K562 (cell line): ENCODE data around the gene ANKRD34A. TPM values are rescaled to one million over a fixed set of nuclear protein-coding genes. Genes with fewer than 3 reads are reported as not detected.

ENCODE experiments used
- C11orf30 ChIP-seq: fragments of 450-650 bp; IDR thresholded peaks from 2 replicates; pipeline ENCODE4 v1.6.1; 2016; ENCODE audit warnings: low read depth, mild to moderate bottlenecking
- JUND ChIP-seq, 2 experiments: IDR thresholded peaks; 2 replicates in 1 of 2; 3 replicates in 1 of 2; pipeline ENCODE4 v1.6.1; 2011; ENCODE audit warnings: borderline replicate concordance in 2 of 2, low read depth in 2 of 2, low read length in 2 of 2, improper control_type of control experiment in 1 of 2, missing biosample characterization in 1 of 2, missing genetic modification characterization in 1 of 2, missing genetic modification reagents in 1 of 2
- MGA ChIP-seq: fragments of 450-650 bp; IDR thresholded peaks from 2 replicates; pipeline ENCODE4 v1.6.1; 2016; ENCODE audit warnings: mild to moderate bottlenecking, moderate library complexity
- NFRKB ChIP-seq: fragments of 450-650 bp; IDR thresholded peaks from 2 replicates; pipeline ENCODE4 v1.6.1; 2016; ENCODE audit warnings: low read depth
- SMARCA5 ChIP-seq: fragments of 450-650 bp; IDR thresholded peaks from 2 replicates; pipeline ENCODE4 v1.6.1; 2016
- THRB ChIP-seq: fragments of 450-650 bp; formaldehyde crosslinking; conservative IDR thresholded peaks from 2 replicates; pipeline ENCODE4 v1.4.0; 2022; ENCODE audit warnings: mild to moderate bottlenecking, missing genetic modification characterization
- ZBTB12 ChIP-seq: fragments of 250-450 bp; sonication (Bioruptor Pico); IDR thresholded peaks from 2 replicates; pipeline ENCODE4 v1.4.0; 2020
- ZBTB49 ChIP-seq: sonication (generic); formaldehyde crosslinking; IDR thresholded peaks from 2 replicates; pipeline ENCODE4 v1.8.0; 2022; ENCODE audit warnings: missing genetic modification reagents, mild to moderate bottlenecking, borderline replicate concordance
- polyA plus RNA-seq, 8 experiments: library from polyadenylated mRNA; depleted of rRNA in 4 of 8; stranded (reverse) in 5 of 8; unstranded in 3 of 8; fragments of >200 nt; fragmentation: Nextera tagmentation in 2 of 8; fragmentation: Illumina TruSeq in 1 of 8; extraction: Ambion mirVana in 2 of 8; extraction: Trizol in 1 of 8; gene quantifications; 2 replicates each; pipeline versions ENCODE4 v1.2.1 to v1.2.3, GENCODE V29; 2011 to 2014; ENCODE audit warnings: inconsistent platforms in 1 of 8, missing spikeins in 1 of 8
- total RNA-seq, 7 experiments: library from RNA; depleted of rRNA in 6 of 7; stranded (reverse); fragments of >200 nt in 6 of 7; fragmentation: Illumina TruSeq in 2 of 7; extraction: Trizol in 2 of 7; gene quantifications; 2 replicates each; pipeline versions ENCODE4 v1.2.1 to v1.2.3, GENCODE V29; 2011 to 2021; ENCODE audit warnings: low replicate concordance in 1 of 7

ANKRD34A gene
- total and polyA plus RNA-seq, 9 of the 15 experiments (the other 6 are each of a cell fraction or from before 2014, with no cell fraction given) = 0.06 to 1.6 (median 0.43) TPM

GRCh38 chr1:145927063-145927886 is 37.1 kb downstream of the ANKRD34A start, which contains the start of gene RBM8A (continued):
- TF ChIP-seq JUND (IDR thresholded peaks at IDR 0.05; ENCODE audit: borderline replicate concordance, low read depth, low read length) (peak; percentile 26; the same call in 1 of the 2 replicates), JUND (tag; IDR thresholded peaks at IDR 0.05; ENCODE audit: borderline replicate concordance, low read depth, low read length) (peak; percentile 59; the same call in 2 of the 3 replicates), ZBTB49 (CRISPR knock-in tag) (0 out of 2 replicates have a peak, but pooled peaks have one; percentile 72), THRB (0 out of 2 replicates have a peak, but pooled peaks have one; percentile 49), MGA (peak; percentile 90), ZBTB12 (CRISPR knock-in tag) (peak; percentile 72; the same call in 1 of the 2 replicates), NFRKB (peak; percentile 99), C11orf30 (peak; percentile 99), SMARCA5 (peak; percentile 91)
